ENCODE measurements around the gene MAP3K7.

DNA sequence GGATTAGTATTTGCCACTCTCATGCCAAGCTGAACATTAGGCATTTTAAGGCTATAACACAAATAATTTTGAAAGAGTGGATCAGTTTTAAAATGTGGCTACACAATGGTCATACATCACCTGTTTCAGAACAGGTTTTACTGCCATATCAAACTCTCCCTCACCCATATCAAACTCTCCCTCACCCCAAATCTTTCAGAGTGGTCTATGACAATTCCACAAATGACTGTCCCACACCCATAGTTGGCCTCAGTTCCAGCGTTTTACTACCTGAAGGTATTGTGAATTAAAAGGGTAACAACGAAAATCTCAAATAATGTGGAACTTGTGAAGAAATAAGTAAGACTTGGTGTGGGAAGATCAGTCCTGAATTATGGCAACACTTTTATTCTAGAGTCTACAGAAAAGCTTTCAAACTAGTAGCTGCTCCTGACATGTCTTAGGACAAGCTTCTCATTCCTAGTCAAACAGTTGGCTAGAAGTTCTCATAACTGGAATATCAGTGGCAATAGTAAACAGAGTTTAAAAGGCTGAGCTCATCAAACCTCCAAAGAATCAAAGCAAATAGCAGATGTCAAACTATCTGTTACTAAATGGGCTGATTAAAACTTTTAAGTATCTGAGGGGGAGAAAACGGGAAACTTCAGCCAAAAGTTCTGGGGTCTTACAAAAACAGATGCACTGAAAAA is 52.4 kb downstream of the MAP3K7 start:
- TF ChIP-seq POLR2A (IDR thresholded peaks at IDR 0.05) (no peak), CTCF (IDR thresholded peaks at IDR 0.05) (no peak)

Measured in stomach (tissue), 4 donors.